Measurements from ENCODE around the gene AICDA.

Gene AICDA

GRCh38 chr12:8559676-8560075, 53.0 kb downstream of the AICDA start:
- Histone ChIP-seq H3K27ac (ENCODE audit: low read depth, low read length) (no peak overlapping the region), H2AFZ (ENCODE audit: low read length, unreplicated experiment) (no peak overlapping the region), H3K4me3 (ENCODE audit: low read depth, low read length) (no peak overlapping the region), H3K27me3 (ENCODE audit: insufficient read depth, low read length) (no peaks in the 10 kb centered on the region), H3K79me2 (ENCODE audit: control insufficient read depth, insufficient read depth, low read length, unreplicated experiment) (no peaks in the 10 kb centered on the region), H3K4me1 (ENCODE audit: control insufficient read depth, insufficient read depth, low read length, unreplicated experiment) (no peaks in the 10 kb centered on the region), H3K36me3 (ENCODE audit: insufficient read depth, low read length) (no peaks in the 10 kb centered on the region)

- H3K4me1 ChIP-seq (ENCODE audit: control insufficient read depth, insufficient read depth, low read length, unreplicated experiment) = no peaks in the 10 kb centered on the region
- no peak overlapping the region for H3K4me3 ChIP-seq (ENCODE audit: low read depth, low read length)
- H3K27me3 ChIP-seq (ENCODE audit: insufficient read depth, low read length) = peaks cover 6% of the 10 kb centered on the region; the same call in 1 of the 2 replicates
- no peaks in the 10 kb centered on the region for H3K79me2 ChIP-seq (ENCODE audit: control insufficient read depth, insufficient read depth, low read length, unreplicated experiment)
- H2AFZ ChIP-seq (ENCODE audit: low read length, unreplicated experiment) = no peak overlapping the region
- H3K27ac ChIP-seq (ENCODE audit: low read depth, low read length) = no peak overlapping the region
- H3K36me3 ChIP-seq (ENCODE audit: insufficient read depth, low read length) = no peaks in the 10 kb centered on the region
These were observed 56.0 kb downstream of the AICDA start for GRCh38 chr12:8556531-8557097.

- no peak overlapping the region for H2AFZ ChIP-seq (ENCODE audit: low read length, unreplicated experiment)
- H3K4me1 ChIP-seq (ENCODE audit: control insufficient read depth, insufficient read depth, low read length, unreplicated experiment) = no peaks in the 10 kb centered on the region
- no peaks in the 10 kb centered on the region for H3K79me2 ChIP-seq (ENCODE audit: control insufficient read depth, insufficient read depth, low read length, unreplicated experiment)
- H3K4me3 ChIP-seq (ENCODE audit: low read depth, low read length) = no peak overlapping the region
- peaks cover 17% of the 10 kb centered on the region; the same call in 1 of the 2 replicates for H3K27me3 ChIP-seq (ENCODE audit: insufficient read depth, low read length)
- H3K27ac ChIP-seq (ENCODE audit: low read depth, low read length) = no peak overlapping the region
- H3K36me3 ChIP-seq (ENCODE audit: insufficient read depth, low read length) = no peaks in the 10 kb centered on the region
These were observed 58.0 kb downstream of the AICDA start for GRCh38 chr12:8554451-8555195.

DNA sequence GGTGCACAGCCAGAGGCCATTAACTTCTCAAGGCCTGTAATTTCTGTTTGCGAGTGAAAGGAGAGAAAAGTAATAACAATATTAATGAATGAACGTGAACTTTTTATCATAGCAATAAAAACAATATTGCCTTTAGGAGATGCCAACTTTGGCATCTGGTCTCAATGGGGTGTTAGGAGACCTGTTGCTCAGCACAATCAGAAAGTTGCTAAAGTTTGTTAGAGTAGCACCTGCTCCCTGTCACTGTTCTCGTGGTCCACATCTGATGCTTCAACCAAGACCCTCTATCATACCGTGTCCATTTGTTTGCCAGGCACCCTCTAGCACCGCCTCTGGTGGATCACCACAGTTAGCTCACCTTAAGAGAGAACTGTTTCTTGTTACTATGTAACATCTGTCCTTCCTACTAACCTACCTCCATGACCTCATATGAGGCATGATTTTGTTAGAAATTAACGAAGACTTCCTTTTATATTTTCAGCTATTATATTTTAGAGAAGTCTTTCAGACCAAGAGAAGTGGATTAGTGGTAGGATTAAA, 59.5 kb downstream of the AICDA start:
- no peaks in the 10 kb centered on the region for H3K36me3 ChIP-seq (ENCODE audit: insufficient read depth, low read length)
- no peak overlapping the region for H3K4me3 ChIP-seq (ENCODE audit: low read depth, low read length)
- no peak overlapping the region for H3K27ac ChIP-seq (ENCODE audit: low read depth, low read length)
- H3K27me3 ChIP-seq (ENCODE audit: insufficient read depth, low read length) = peaks cover 23% of the 10 kb centered on the region
- no peaks in the 10 kb centered on the region for H3K79me2 ChIP-seq (ENCODE audit: control insufficient read depth, insufficient read depth, low read length, unreplicated experiment)
- no peaks in the 10 kb centered on the region for H3K4me1 ChIP-seq (ENCODE audit: control insufficient read depth, insufficient read depth, low read length, unreplicated experiment)
- H2AFZ ChIP-seq (ENCODE audit: low read length, unreplicated experiment) = no peak overlapping the region

Data from ACC112 (cell line).